ENCODE data around the gene B3GAT1. TPM values are rescaled to one million over a fixed set of nuclear protein-coding genes. Genes with fewer than 3 reads are reported as not detected.

Gene B3GAT1
- polyA plus RNA-seq, 2 donors: 0.02 to 0.10 TPM

DNA sequence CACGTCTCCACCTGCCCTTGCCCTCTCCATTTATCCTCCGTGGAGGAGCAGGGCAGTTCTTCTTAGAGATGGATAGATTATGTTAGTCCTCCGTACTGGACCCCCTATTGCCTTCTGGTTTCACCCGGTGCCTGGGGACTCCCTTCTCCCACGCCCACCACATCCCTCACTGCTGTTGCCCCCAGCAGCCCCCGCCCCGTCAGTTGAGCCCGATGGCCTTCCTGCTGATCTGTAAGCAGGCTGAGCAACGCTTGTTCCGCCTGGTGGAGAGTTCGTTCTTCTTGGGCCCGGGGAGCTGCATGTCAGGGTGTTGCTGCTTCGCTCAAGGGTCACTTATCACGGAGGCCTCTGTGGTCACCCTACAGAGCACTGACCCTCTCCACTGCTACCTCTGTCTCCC is 34.2 kb downstream of the B3GAT1 start:
- H3K36me3 ChIP-seq (ENCODE audit: control insufficient read depth in 2 of 2, insufficient read depth in 2 of 2, low read length in 1 of 2): no peaks in the 10 kb centered on the region
- H3K27me3 ChIP-seq (ENCODE audit: control insufficient read depth in 1 of 2, insufficient read depth in 2 of 2, low read length in 2 of 2): no peaks in the 10 kb centered on the region
- 84 to 87% methylated on average over 14 of the region's 14 CpGs for WGBS, 2 donors
- H3K9me3 ChIP-seq (ENCODE audit: control insufficient read depth in 2 of 2, insufficient read depth in 1 of 2, low read depth in 1 of 2, low read length in 1 of 2): no peaks in the 10 kb centered on the region
- no peaks in the 10 kb centered on the region for H3K4me1 ChIP-seq (ENCODE audit: control insufficient read depth in 2 of 2, insufficient read depth in 2 of 2, low read length in 1 of 2)
- no peak overlapping the region for H3K4me3 ChIP-seq (ENCODE audit: low read depth in 1 of 2, low read length in 2 of 2)
- H3K27ac ChIP-seq (ENCODE audit: low read depth in 2 of 2, low read length in 1 of 2): no peak overlapping the region

DNA sequence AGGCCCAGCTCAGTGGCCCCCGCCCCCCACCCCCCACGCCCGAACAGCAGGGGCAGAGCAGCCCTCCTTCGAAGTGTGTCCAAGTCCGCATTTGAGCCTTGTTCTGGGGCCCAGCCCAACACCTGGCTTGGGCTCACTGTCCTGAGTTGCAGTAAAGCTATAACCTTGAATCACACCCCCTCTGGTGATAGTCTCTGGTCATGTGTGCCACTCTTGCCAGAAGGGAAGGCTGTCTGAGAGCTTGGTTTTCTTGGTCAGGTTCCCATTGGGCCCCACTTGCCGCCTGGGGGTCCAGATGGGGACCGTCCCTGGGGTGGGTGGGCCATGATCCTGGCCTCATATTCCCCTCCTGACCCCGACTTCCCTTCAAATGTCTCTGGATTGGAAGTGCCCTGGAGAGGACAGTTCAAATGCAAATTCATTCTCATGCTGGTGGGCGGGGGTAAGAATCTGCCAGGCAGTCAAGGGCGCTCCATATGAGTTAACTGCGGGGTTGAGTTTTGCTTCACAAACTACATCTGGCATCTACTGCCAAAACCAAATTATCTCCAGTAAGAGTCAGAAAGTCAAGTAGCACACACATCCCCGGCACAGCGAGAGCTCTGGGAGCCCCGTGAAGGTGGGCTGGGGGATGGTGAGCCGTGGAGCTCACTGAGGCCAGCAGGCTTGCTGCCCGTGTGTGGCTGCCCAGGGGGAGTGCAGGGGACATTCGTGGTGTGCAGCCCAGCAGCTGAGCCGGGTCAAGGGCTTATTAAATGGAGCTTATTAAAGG is 35.7 kb downstream of the B3GAT1 start:
- H3K36me3 ChIP-seq (ENCODE audit: control insufficient read depth in 2 of 2, insufficient read depth in 2 of 2, low read length in 1 of 2): no peaks in the 10 kb centered on the region
- H3K4me3 ChIP-seq (ENCODE audit: low read depth in 1 of 2, low read length in 2 of 2): no peak overlapping the region
- no peaks in the 10 kb centered on the region for H3K27me3 ChIP-seq (ENCODE audit: control insufficient read depth in 1 of 2, insufficient read depth in 2 of 2, low read length in 2 of 2)
- WGBS, 2 donors: 78 to 79% methylated on average over 18 of the region's 18 CpGs
- no peaks in the 10 kb centered on the region for H3K9me3 ChIP-seq (ENCODE audit: control insufficient read depth in 2 of 2, insufficient read depth in 1 of 2, low read depth in 1 of 2, low read length in 1 of 2)
- H3K27ac ChIP-seq (ENCODE audit: low read depth in 2 of 2, low read length in 1 of 2): no peak overlapping the region
- H3K4me1 ChIP-seq (ENCODE audit: control insufficient read depth in 2 of 2, insufficient read depth in 2 of 2, low read length in 1 of 2): no peaks in the 10 kb centered on the region

GRCh38 chr11:134374891-134375550 is 37.0 kb downstream of the B3GAT1 start:
- H3K27me3 ChIP-seq (ENCODE audit: control insufficient read depth in 1 of 2, insufficient read depth in 2 of 2, low read length in 2 of 2): no peaks in the 10 kb centered on the region
- no peak overlapping the region for H3K27ac ChIP-seq (ENCODE audit: low read depth in 2 of 2, low read length in 1 of 2)
- H3K4me3 ChIP-seq (ENCODE audit: low read depth in 1 of 2, low read length in 2 of 2): no peak overlapping the region
- no peaks in the 10 kb centered on the region for H3K9me3 ChIP-seq (ENCODE audit: control insufficient read depth in 2 of 2, insufficient read depth in 1 of 2, low read depth in 1 of 2, low read length in 1 of 2)
- no peaks in the 10 kb centered on the region for H3K4me1 ChIP-seq (ENCODE audit: control insufficient read depth in 2 of 2, insufficient read depth in 2 of 2, low read length in 1 of 2)
- peaks cover 0 to 2% of the 10 kb centered on the region in 2 donors for H3K36me3 ChIP-seq (ENCODE audit: control insufficient read depth in 2 of 2, insufficient read depth in 2 of 2, low read length in 1 of 2)
- WGBS, 2 donors: 87 to 89% methylated on average over 16 of the region's 16 CpGs

- Histone ChIP-seq H3K36me3 (ENCODE audit: control insufficient read depth in 2 of 2, insufficient read depth in 2 of 2, low read length in 1 of 2) (peaks cover 0 to 2% of the 10 kb centered on the region in 2 donors), H3K27ac (ENCODE audit: low read depth in 2 of 2, low read length in 1 of 2) (no peak overlapping the region), H3K4me3 (ENCODE audit: low read depth in 1 of 2, low read length in 2 of 2) (no peak overlapping the region), H3K4me1 (ENCODE audit: control insufficient read depth in 2 of 2, insufficient read depth in 2 of 2, low read length in 1 of 2) (no peaks in the 10 kb centered on the region), H3K27me3 (ENCODE audit: control insufficient read depth in 1 of 2, insufficient read depth in 2 of 2, low read length in 2 of 2) (no peaks in the 10 kb centered on the region), H3K9me3 (ENCODE audit: control insufficient read depth in 2 of 2, insufficient read depth in 1 of 2, low read depth in 1 of 2, low read length in 1 of 2) (no peaks in the 10 kb centered on the region)
- WGBS, 2 donors: 75 to 78% methylated on average over 9 of the region's 9 CpGs
These were observed 37.9 kb downstream of the B3GAT1 start for GRCh38 chr11:134374171-134374570.

DNA sequence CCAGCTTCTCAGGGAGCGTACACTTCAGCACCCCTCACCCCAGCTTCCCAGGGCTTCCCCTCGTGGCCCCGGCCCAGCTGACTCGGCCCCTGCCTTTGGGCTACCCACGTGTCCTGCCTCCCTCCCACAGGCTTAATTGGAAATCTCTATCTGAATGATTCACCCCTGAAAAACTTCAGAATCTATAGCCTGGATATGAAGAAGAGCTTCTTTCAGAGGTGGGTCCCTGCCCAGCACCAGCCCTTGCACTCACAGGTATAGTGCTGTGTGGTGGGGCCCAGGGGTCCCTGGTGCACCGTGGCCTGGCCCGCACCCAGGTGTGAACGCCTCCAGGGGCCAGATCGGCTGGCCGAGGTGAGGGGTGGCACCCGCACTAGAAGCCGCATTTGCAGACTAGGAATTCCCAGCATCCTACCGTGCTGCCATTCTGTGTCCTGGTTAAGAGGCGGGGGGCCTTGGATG is 38.4 kb downstream of the B3GAT1 start:
- H3K27me3 ChIP-seq (ENCODE audit: control insufficient read depth in 1 of 2, insufficient read depth in 2 of 2, low read length in 2 of 2): no peaks in the 10 kb centered on the region
- no peaks in the 10 kb centered on the region for H3K4me1 ChIP-seq (ENCODE audit: control insufficient read depth in 2 of 2, insufficient read depth in 2 of 2, low read length in 1 of 2)
- H3K9me3 ChIP-seq (ENCODE audit: control insufficient read depth in 2 of 2, insufficient read depth in 1 of 2, low read depth in 1 of 2, low read length in 1 of 2): no peaks in the 10 kb centered on the region
- no peak overlapping the region for H3K27ac ChIP-seq (ENCODE audit: low read depth in 2 of 2, low read length in 1 of 2)
- 84 to 90% methylated on average over 14 of the region's 14 CpGs for WGBS, 2 donors
- H3K4me3 ChIP-seq (ENCODE audit: low read depth in 1 of 2, low read length in 2 of 2): no peak overlapping the region
- H3K36me3 ChIP-seq (ENCODE audit: control insufficient read depth in 2 of 2, insufficient read depth in 2 of 2, low read length in 1 of 2): peaks cover 0 to 2% of the 10 kb centered on the region in 2 donors

GRCh38 chr11:134372961-134373360 is 39.1 kb downstream of the B3GAT1 start:
- WGBS, 2 donors: 83 to 87% methylated on average over 8 of the region's 8 CpGs
- peaks cover 0 to 2% of the 10 kb centered on the region in 2 donors for H3K36me3 ChIP-seq (ENCODE audit: control insufficient read depth in 2 of 2, insufficient read depth in 2 of 2, low read length in 1 of 2)
- H3K4me1 ChIP-seq (ENCODE audit: control insufficient read depth in 2 of 2, insufficient read depth in 2 of 2, low read length in 1 of 2): no peaks in the 10 kb centered on the region
- no peaks in the 10 kb centered on the region for H3K9me3 ChIP-seq (ENCODE audit: control insufficient read depth in 2 of 2, insufficient read depth in 1 of 2, low read depth in 1 of 2, low read length in 1 of 2)
- no peak overlapping the region for H3K27ac ChIP-seq (ENCODE audit: low read depth in 2 of 2, low read length in 1 of 2)
- H3K4me3 ChIP-seq (ENCODE audit: low read depth in 1 of 2, low read length in 2 of 2): no peak overlapping the region
- no peaks in the 10 kb centered on the region for H3K27me3 ChIP-seq (ENCODE audit: control insufficient read depth in 1 of 2, insufficient read depth in 2 of 2, low read length in 2 of 2)

DNA sequence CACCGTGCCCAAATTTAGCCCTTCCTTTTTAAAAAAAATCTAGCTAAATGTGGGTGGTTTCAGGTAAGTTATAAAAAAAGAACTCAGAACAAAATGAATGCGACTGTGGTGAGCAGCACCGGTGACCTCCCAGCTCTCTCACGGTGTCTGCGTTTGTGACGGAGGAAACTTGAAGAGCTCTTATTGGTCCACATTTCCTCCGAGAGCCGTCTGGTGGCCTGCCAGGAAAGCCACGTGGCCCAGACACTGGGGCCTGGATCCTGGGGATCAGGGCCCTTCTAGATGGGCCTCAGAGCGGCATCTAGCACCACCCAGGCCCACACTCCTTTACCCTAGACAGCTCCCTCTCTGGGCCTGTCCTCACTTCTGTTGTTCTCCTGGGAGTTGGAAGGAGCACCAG is 39.5 kb downstream of the B3GAT1 start:
- Histone ChIP-seq H3K36me3 (ENCODE audit: control insufficient read depth in 2 of 2, insufficient read depth in 2 of 2, low read length in 1 of 2) (peaks cover 0 to 2% of the 10 kb centered on the region in 2 donors), H3K27me3 (ENCODE audit: control insufficient read depth in 1 of 2, insufficient read depth in 2 of 2, low read length in 2 of 2) (no peaks in the 10 kb centered on the region), H3K9me3 (ENCODE audit: control insufficient read depth in 2 of 2, insufficient read depth in 1 of 2, low read depth in 1 of 2, low read length in 1 of 2) (no peaks in the 10 kb centered on the region), H3K4me1 (ENCODE audit: control insufficient read depth in 2 of 2, insufficient read depth in 2 of 2, low read length in 1 of 2) (no peaks in the 10 kb centered on the region), H3K27ac (ENCODE audit: low read depth in 2 of 2, low read length in 1 of 2) (no peak overlapping the region), H3K4me3 (ENCODE audit: low read depth in 1 of 2, low read length in 2 of 2) (no peak overlapping the region)
- WGBS, 2 donors: 84% methylated on average over 10 of the region's 10 CpGs

GRCh38 chr11:134371436-134372185 is 40.4 kb downstream of the B3GAT1 start:
- WGBS, 2 donors: 92 to 94% methylated on average over 22 of the region's 22 CpGs
- Histone ChIP-seq H3K4me3 (ENCODE audit: low read depth in 1 of 2, low read length in 2 of 2) (no peak overlapping the region), H3K9me3 (ENCODE audit: control insufficient read depth in 2 of 2, insufficient read depth in 1 of 2, low read depth in 1 of 2, low read length in 1 of 2) (no peaks in the 10 kb centered on the region), H3K27ac (ENCODE audit: low read depth in 2 of 2, low read length in 1 of 2) (no peak overlapping the region), H3K4me1 (ENCODE audit: control insufficient read depth in 2 of 2, insufficient read depth in 2 of 2, low read length in 1 of 2) (no peaks in the 10 kb centered on the region), H3K36me3 (ENCODE audit: control insufficient read depth in 2 of 2, insufficient read depth in 2 of 2, low read length in 1 of 2) (peaks cover 0 to 2% of the 10 kb centered on the region in 2 donors), H3K27me3 (ENCODE audit: control insufficient read depth in 1 of 2, insufficient read depth in 2 of 2, low read length in 2 of 2) (no peaks in the 10 kb centered on the region)

DNA sequence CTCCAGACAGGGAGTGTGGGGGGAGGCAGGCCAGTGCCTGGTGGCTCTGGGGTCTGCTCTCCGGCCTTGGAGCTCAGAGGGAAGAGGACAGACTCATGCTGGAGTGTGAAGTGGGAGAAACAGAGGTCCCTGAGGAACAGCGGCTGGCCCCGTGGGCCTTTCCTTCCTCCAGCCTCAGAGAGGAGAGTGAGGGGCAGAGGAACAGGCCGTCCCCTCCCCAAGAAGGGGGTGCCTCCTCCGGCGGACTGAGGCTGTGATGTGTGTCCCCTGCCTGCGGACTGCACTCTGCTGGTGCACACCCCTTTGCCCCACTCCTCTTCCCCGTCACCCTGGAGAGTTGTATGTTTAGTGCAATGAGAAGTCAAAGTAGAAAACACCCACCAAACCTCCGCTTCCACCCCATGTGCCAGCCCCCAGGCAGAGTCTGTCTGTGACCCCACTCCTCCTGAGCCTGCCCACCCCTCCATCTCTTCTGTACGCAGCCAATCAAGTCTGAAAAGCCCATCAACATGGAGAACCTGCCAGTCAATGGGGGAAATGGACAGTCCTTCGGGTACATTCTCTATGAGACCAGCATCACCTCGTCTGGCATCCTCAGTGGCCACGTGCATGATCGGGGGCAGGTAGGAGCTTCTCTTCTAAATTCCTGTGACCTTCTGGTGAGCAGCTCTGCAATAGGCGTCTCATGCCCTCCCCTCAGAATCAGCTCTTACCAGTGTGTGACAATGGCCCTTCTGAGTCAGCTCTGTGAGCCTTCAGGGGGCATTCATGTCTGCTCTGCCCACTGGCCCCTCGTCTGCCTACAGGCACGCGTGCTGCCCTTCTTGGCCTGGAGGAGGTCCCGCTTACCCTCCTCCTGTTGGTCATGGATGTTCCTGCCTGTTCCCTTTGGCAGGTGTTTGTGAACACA is 41.3 kb downstream of the B3GAT1 start:
- peaks cover 0 to 2% of the 10 kb centered on the region in 2 donors for H3K36me3 ChIP-seq (ENCODE audit: control insufficient read depth in 2 of 2, insufficient read depth in 2 of 2, low read length in 1 of 2)
- H3K4me1 ChIP-seq (ENCODE audit: control insufficient read depth in 2 of 2, insufficient read depth in 2 of 2, low read length in 1 of 2): no peaks in the 10 kb centered on the region
- H3K27me3 ChIP-seq (ENCODE audit: control insufficient read depth in 1 of 2, insufficient read depth in 2 of 2, low read length in 2 of 2): no peaks in the 10 kb centered on the region
- no peak overlapping the region for H3K27ac ChIP-seq (ENCODE audit: low read depth in 2 of 2, low read length in 1 of 2)
- H3K4me3 ChIP-seq (ENCODE audit: low read depth in 1 of 2, low read length in 2 of 2): no peak overlapping the region
- no peaks in the 10 kb centered on the region for H3K9me3 ChIP-seq (ENCODE audit: control insufficient read depth in 2 of 2, insufficient read depth in 1 of 2, low read depth in 1 of 2, low read length in 1 of 2)
- 88 to 92% methylated on average over 18 to 19 of the region's 19 CpGs for WGBS, 2 donors

Measured in esophagus (tissue), 2 donors.